ENCODE data around the gene DEPDC5.

The DEPDC5 gene

DNA sequence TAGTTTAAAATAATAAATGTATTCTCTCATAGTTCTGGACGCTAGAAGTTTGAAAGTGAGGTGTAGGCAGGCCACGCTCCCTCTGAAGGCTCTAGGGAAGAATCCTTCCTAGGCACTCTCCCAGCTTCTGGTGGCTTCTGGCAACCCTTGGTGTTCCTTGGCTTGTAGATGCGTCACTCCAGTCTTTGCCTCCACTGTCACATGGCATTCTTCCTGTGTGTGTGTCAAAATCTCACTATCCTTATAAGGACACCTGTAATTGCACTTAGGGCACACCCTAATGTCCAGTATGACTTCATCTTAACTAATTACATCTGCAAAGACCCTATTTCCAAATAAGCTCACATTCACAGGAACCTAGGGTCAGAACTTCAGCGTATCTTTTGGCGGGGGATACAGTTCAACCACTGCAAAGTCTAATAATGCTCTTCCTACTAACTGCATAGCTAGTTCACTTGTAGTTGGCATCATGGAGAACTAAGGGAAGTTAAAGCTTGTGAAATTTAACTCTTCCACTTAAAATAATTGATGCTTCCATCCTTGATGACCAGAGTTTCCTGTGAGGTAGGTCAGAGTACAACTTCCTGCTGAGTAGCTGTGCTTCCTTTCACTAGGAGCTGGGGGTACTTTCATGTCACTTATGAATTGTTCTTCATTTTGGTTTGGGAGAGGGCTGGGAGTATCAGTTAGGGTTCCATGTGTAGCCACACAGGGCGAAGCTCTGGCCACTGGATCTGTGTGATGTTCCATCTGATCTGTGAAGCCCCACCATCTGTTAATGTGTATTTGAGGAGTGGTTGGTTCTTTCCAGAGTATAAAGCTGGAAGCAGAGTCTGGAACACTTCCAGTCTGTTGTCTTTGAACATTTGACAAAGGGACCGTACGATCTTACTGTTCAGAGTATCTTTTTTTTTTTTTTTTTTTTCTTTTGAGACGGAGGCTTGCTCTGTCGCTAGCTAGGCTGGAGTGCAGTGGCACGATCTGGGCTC lies 201.0 kb downstream of the DEPDC5 start:
- TF ChIP-seq, protein P1, sequence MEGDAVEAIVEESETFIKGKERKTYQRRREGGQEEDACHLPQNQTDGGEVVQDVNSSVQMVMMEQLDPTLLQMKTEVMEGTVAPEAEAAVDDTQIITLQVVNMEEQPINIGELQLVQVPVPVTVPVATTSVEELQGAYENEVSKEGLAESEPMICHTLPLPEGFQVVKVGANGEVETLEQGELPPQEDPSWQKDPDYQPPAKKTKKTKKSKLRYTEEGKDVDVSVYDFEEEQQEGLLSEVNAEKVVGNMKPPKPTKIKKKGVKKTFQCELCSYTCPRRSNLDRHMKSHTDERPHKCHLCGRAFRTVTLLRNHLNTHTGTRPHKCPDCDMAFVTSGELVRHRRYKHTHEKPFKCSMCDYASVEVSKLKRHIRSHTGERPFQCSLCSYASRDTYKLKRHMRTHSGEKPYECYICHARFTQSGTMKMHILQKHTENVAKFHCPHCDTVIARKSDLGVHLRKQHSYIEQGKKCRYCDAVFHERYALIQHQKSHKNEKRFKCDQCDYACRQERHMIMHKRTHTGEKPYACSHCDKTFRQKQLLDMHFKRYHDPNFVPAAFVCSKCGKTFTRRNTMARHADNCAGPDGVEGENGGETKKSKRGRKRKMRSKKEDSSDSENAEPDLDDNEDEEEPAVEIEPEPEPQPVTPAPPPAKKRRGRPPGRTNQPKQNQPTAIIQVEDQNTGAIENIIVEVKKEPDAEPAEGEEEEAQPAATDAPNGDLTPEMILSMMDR (IDR thresholded peaks at IDR 0.05; ENCODE audit: low read depth, low read length): no peak
- H3K4me3 ChIP-seq (ENCODE audit: low read depth, low read length): no peak overlapping the region

DNA sequence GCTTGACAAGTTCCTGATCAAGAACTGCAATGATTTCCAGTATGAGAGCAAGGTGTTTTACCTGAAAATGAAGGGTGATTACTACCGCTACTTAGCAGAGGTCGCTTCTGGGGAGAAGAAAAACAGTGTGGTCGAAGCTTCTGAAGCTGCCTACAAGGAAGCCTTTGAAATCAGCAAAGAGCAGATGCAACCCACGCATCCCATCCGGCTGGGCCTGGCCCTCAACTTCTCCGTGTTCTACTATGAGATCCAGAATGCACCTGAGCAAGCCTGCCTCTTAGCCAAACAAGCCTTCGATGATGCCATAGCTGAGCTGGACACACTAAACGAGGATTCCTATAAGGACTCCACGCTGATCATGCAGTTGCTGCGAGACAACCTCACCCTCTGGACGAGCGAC lies 202.5 kb downstream of the DEPDC5 start:
- TF ChIP-seq, protein P1 (IDR thresholded peaks at IDR 0.05; ENCODE audit: low read depth, low read length): no peak
- no peak overlapping the region for H3K4me3 ChIP-seq (ENCODE audit: low read depth, low read length)
